Endodermal cell (in vitro differentiated cells): ENCODE results near the gene FBXL4. TPM values are rescaled to one million over a fixed set of nuclear protein-coding genes. Genes with fewer than 3 reads are reported as not detected.

ENCODE experiments used
- DNase-seq: peaks from one replicate; pipeline ENCODE4 v3.0.0-alpha.2; 2017
- H3K27ac ChIP-seq: 2 replicates; pipeline ENCODE4 v1.5.1; 2013; ENCODE audit warnings: mild to moderate bottlenecking, low read depth, low read length, moderate library complexity
- H3K27me3 ChIP-seq: 2 replicates; pipeline ENCODE4 v1.6.1; 2013; ENCODE audit warnings: mild to moderate bottlenecking, low read length, moderate library complexity; ENCODE audit not compliant: insufficient read depth, control insufficient read depth, poor library complexity, severe bottlenecking
- H3K36me3 ChIP-seq: 2 replicates; pipeline ENCODE4 v1.7.0; 2013; ENCODE audit warnings: mild to moderate bottlenecking, low read length, moderate library complexity; ENCODE audit not compliant: control insufficient read depth, insufficient read depth
- H3K4me1 ChIP-seq: one replicate; pipeline ENCODE4 v1.7.0; 2013; ENCODE audit warnings: low read length; ENCODE audit not compliant: control insufficient read depth, insufficient read depth
- H3K4me3 ChIP-seq: 2 replicates; pipeline ENCODE4 v1.5.1; 2013; ENCODE audit warnings: mild to moderate bottlenecking, low read length, moderate library complexity
- H3K9ac ChIP-seq: 2 replicates; pipeline ENCODE4 v1.6.1; 2013; ENCODE audit warnings: mild to moderate bottlenecking, low read length, moderate library complexity; ENCODE audit not compliant: poor library complexity, severe bottlenecking; ENCODE audit errors: extremely low read depth
- H3K9me3 ChIP-seq: 2 replicates; pipeline ENCODE4 v1.6.1; 2013; ENCODE audit warnings: mild to moderate bottlenecking, low read length, moderate library complexity; ENCODE audit not compliant: control insufficient read depth
- H3K27ac Mint-ChIP-seq: 2 replicates; pipeline ENCODE4 v1.8.0; 2020; ENCODE audit warnings: mixed read lengths
- H3K27me3 Mint-ChIP-seq: 2 replicates; pipeline ENCODE4 v1.8.0; 2021; ENCODE audit warnings: mild to moderate bottlenecking, mixed read lengths; ENCODE audit not compliant: insufficient read depth
- H3K36me3 Mint-ChIP-seq: 2 replicates; pipeline ENCODE4 v1.8.0; 2020; ENCODE audit warnings: low read depth, mixed read lengths
- H3K4me1 Mint-ChIP-seq: 2 replicates; pipeline ENCODE4 v1.8.0; 2020; ENCODE audit warnings: mixed read lengths
- H3K4me3 Mint-ChIP-seq: 2 replicates; pipeline ENCODE4 v1.8.0; 2020; ENCODE audit warnings: mild to moderate bottlenecking, moderate library complexity, mixed read lengths
- H3K9me3 Mint-ChIP-seq: 2 replicates; pipeline ENCODE4 v1.8.0; 2020; ENCODE audit warnings: mild to moderate bottlenecking, mixed read lengths
- WGBS, 2 experiments: methylation state at CpG; one replicate each; pipeline versions ENCODE4 v1.1.5 to v1.1.7; 2013; ENCODE audit warnings: missing lambda C conversion rate in 2 of 2, mixed read lengths in 1 of 2; ENCODE audit not compliant: insufficient coverage in 1 of 2, insufficient read length in 1 of 2; 5-methylcytosine and 5-hydroxymethylcytosine counted together
- total RNA-seq, 2 donors: library from RNA; stranded (reverse); fragmentation: NEBNext Ultra II Directional in 1 of 2; extraction: Animal tissue kit (Norgen Biotek cat#: 25700) in 1 of 2; gene quantifications; 2 replicates in 1 of 2; 3 replicates in 1 of 2; pipeline ENCODE4 v1.2.1, GENCODE V29; 2021
- TF ChIP-seq, protein P1 (sequence below): fragments of 200-600 bp; sonication (generic); conservative IDR thresholded peaks from 2 replicates; pipeline ENCODE4 v1.5.0; 2021; ENCODE audit warnings: antibody characterized with exemption, mild to moderate bottlenecking

The FBXL4 gene
- total RNA-seq, 2 donors from 2014 or later = 14.1 to 17.4 TPM

DNA sequence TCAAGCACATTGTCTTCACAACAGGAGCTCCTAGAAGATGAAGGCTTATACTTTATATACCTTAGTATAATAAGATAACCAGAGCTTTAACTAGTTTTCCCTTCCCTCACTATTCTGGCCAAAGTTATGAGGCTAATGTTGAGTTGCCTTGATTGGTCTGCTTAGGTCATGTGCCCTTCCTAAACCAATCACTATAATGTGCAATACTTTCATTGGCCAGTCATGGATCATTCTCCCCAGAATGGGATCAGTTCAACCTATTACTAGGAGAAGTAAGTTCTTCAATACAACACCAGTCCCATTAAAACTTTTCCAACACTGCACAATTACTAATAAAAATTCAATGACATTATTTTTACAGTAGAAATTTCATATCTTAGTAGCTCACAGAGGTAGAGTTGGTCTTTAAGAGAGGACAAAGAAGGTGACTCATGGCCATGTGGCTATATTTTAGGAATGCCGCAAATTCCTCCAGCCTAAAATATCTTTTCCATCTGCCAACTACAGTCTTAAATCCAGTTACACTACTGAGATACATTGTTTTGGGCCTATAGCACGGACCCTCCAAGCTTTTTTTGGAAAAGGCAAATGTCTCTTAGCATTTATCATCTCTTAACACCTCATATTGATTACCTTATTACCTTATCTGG is 125.9 kb downstream of the FBXL4 start:
- H3K4me3 ChIP-seq = no peak overlapping the region
- Mint-ChIP-seq H3K4me1 (peaks cover 13% of the 10 kb centered on the region), H3K27me3 (peaks cover 86% of the 10 kb centered on the region), H3K36me3 (no peaks in the 10 kb centered on the region), H3K27ac (no peak overlapping the region), H3K9me3 (no peaks in the 10 kb centered on the region), H3K4me3 (no peak overlapping the region)
- H3K27me3 ChIP-seq = peaks cover 68% of the 10 kb centered on the region
- no peaks in the 10 kb centered on the region for H3K4me1 ChIP-seq
- no peak overlapping the region for H3K9ac ChIP-seq
- 88 to 91% methylated on average over 1 to 2 of the region's 2 CpGs for WGBS, 2 experiments
- no peak for DNase-seq
- TF ChIP-seq, protein P1, sequence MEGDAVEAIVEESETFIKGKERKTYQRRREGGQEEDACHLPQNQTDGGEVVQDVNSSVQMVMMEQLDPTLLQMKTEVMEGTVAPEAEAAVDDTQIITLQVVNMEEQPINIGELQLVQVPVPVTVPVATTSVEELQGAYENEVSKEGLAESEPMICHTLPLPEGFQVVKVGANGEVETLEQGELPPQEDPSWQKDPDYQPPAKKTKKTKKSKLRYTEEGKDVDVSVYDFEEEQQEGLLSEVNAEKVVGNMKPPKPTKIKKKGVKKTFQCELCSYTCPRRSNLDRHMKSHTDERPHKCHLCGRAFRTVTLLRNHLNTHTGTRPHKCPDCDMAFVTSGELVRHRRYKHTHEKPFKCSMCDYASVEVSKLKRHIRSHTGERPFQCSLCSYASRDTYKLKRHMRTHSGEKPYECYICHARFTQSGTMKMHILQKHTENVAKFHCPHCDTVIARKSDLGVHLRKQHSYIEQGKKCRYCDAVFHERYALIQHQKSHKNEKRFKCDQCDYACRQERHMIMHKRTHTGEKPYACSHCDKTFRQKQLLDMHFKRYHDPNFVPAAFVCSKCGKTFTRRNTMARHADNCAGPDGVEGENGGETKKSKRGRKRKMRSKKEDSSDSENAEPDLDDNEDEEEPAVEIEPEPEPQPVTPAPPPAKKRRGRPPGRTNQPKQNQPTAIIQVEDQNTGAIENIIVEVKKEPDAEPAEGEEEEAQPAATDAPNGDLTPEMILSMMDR = no peak
- no peaks in the 10 kb centered on the region for H3K36me3 ChIP-seq
- no peak overlapping the region for H3K27ac ChIP-seq
- no peaks in the 10 kb centered on the region for H3K9me3 ChIP-seq

Other genes with a start within 250 kb of the FBXL4 start
- under 1 TPM in 1 of 2 donors, not detected in 1; 0.07 TPM for gene POU3F2, start 113.4 kb downstream of the FBXL4 start, total RNA-seq